ENCODE measurements around the gene FERD3L.

FERD3L gene

GRCh38 chr7:19116121-19117090, 28.8 kb downstream of the FERD3L start:
- no peak for DNase-seq

- no peak for DNase-seq
Observed at GRCh38 chr7:19114551-19114855, 30.7 kb downstream of the FERD3L start.

- no peak for DNase-seq
Observed at GRCh38 chr7:19113855-19114550, 31.2 kb downstream of the FERD3L start.

- no peak for DNase-seq
Observed at GRCh38 chr7:19113002-19113350, 32.2 kb downstream of the FERD3L start.

- DNase-seq = no peak
Observed at GRCh38 chr7:19112274-19113001, 32.8 kb downstream of the FERD3L start.

- no peak for DNase-seq
Observed at GRCh38 chr7:19111474-19112273, 33.5 kb downstream of the FERD3L start.

- no peak for DNase-seq
Observed at GRCh38 chr7:19110776-19111175, 34.4 kb downstream of the FERD3L start.

- no peak for DNase-seq
Observed at GRCh38 chr7:19110026-19110730, 35.0 kb downstream of the FERD3L start.

- DNase-seq = no peak
Observed at GRCh38 chr7:19109000-19109946, 35.9 kb downstream of the FERD3L start.

- DNase-seq = no peak
Observed at GRCh38 chr7:19107356-19108146, 37.7 kb downstream of the FERD3L start.

GRCh38 chr7:19107081-19107355, 38.2 kb downstream of the FERD3L start:
- no peak for DNase-seq

- DNase-seq = no peak
Observed at GRCh38 chr7:19106241-19107080, 38.8 kb downstream of the FERD3L start.

GRCh38 chr7:19105546-19105945, 39.7 kb downstream of the FERD3L start:
- DNase-seq = no peak

GRCh38 chr7:19104811-19105210, 40.4 kb downstream of the FERD3L start:
- no peak for DNase-seq

- no peak for DNase-seq
Observed at GRCh38 chr7:19102884-19103283, 42.3 kb downstream of the FERD3L start.

- DNase-seq = no peak
Observed at GRCh38 chr7:19101909-19102308, 43.3 kb downstream of the FERD3L start.

GRCh38 chr7:19101472-19101871, 43.7 kb downstream of the FERD3L start:
- DNase-seq = no peak

- no peak for DNase-seq
Observed at GRCh38 chr7:19099924-19100323, 45.3 kb downstream of the FERD3L start.

- DNase-seq = no peak
Observed at GRCh38 chr7:19099194-19099593, 46.0 kb downstream of the FERD3L start.

Data from NCI-H1694 treated with DMSO at 0.1 percent for 48 hours (cell line).